Activated CD4-positive, alpha-beta T cell treated with anti-CD3 and anti-CD28 coated beads for 1 hour (primary cell): ENCODE measurements around the gene CDK13.

Experiments used
- DNase-seq: peaks from one replicate; pipeline ENCODE4 v3.0.0-alpha.2; 2020

The CDK13 gene

DNA sequence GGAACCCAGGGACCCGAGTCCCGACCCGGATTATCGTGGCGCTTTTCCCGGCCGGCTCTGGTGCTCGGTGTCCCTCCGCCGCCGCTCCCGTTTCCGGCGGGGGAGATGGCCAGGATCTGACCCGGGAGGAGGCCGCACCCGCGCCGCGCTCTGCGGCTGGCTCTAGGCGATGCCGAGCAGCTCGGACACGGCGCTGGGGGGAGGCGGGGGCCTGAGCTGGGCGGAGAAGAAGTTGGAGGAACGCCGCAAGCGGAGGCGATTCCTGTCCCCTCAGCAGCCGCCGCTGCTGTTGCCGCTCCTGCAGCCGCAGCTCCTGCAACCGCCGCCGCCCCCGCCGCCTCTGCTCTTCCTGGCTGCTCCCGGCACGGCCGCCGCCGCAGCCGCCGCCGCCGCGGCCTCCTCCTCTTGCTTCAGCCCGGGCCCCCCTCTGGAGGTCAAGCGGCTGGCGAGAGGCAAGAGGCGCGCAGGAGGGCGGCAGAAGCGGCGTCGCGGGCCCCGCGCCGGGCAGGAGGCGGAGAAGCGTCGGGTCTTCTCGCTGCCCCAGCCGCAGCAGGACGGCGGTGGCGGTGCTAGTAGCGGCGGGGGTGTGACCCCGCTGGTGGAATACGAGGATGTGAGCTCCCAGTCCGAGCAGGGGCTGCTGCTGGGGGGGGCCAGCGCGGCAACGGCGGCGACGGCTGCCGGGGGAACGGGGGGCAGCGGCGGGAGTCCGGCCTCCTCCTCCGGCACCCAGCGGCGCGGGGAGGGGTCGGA, 593 bp downstream of the CDK13 start:
- DNase-seq = peak; percentile 19

DNA sequence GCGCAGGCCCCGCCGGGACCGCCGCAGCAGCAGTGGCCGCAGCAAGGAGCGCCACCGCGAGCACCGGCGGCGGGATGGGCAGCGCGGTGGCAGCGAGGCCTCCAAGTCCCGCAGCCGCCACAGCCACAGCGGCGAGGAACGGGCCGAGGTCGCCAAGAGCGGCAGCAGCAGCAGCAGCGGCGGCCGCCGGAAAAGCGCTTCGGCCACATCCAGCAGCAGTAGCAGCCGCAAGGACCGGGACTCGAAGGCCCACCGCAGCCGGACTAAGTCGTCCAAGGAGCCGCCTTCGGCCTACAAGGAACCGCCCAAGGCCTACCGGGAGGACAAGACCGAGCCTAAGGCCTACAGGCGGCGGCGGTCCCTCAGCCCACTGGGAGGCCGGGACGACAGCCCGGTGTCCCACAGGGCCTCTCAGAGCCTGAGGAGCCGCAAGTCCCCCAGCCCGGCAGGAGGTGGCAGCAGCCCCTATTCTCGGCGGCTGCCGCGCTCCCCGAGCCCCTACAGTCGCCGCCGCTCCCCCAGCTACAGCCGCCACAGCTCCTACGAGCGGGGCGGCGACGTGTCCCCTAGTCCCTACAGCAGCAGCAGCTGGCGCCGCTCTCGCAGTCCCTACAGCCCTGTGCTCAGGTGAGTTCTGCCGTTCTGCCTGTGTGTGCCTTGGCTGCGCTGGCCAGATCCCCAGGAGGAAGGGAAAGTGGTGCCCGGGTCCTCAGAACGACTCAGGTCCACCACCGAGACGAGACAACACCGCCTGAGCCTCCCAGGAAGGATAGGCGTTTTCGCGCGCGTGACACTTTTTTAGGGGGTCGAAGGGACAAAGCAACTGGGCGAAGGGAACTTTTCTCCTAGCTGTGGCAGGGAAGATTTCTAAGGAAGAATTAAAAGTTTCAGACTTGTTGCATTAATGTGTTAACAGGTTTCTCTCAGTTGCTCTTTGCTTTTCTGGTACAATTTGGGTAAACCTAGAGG, 1.5 kb downstream of the CDK13 start:
- peak; percentile 57 for DNase-seq

DNA sequence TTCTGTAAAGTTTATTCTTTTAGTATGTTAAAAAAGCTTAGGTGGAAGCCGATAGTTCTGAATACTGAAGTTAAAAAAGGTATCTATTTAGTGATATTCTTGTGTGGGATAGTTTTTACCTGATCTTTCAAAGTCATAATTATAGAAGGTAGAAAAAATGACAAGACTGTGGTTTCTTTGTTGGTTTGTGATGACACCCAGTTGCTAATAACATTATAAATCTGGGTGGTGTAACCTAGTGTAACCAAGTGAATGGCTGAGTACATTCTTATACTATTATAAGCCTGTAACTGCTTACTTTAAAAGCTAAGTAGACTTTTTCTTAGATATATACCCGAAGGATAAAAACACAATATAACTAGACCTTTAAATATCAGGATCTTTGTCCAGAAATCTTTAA, 2.3 kb downstream of the CDK13 start:
- no peak for DNase-seq

DNA sequence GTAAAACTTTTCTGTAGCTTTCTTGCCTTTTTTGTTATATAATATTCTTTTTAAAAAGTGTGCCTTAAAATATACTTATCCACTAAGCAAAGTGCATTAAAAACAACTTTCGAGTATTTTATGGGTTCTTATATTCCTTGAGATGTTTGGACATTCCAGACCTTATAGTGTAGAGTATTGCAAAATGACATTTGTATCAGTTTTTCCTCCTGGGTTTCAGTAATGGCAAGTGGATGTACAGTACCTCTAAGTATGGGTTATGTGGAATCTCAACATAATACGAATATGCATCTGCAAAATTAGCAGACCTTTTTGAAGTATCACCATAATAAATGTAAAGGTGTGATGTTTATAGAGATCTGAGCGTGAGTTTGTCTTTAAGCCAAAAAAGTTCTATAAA, 2.7 kb downstream of the CDK13 start:
- no peak for DNase-seq

DNA sequence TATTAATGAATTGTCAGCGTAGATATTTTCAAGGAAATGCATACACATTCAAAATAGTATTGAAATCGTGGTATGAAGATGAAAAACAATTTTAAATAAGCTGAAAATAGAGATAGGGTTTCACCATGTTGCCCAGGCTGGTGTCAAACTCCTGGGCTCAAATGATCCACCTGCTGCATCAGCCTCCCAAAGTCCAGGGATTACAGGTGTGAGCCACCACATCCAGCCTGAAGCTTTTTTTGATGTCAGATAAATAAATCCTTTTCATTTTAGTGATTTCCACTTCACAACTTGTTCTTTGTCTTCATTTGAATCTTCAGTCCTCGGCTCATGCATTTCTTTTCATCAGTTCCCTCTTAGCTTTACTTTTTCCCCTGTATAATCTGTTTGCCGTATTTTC, 4.6 kb downstream of the CDK13 start:
- no peak for DNase-seq

DNA sequence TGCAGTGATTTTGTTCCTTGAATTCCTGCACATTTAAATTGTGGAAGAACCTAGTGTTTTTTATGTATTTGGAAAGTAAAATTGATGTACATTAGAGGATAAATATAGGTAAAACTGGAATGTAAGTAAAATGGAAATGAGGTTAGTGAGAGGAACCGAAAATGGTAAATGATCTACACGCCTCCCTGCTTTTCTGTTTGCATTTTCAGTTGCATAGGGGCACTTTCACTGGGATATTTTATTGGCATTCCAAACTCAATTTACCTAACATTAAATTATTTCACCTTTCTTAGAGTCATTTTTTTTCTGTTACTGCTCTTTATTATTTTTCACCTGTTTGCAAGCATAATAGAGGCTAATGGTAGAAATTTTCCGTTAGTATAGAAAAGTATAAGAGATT, 8.0 kb downstream of the CDK13 start:
- no peak for DNase-seq

DNA sequence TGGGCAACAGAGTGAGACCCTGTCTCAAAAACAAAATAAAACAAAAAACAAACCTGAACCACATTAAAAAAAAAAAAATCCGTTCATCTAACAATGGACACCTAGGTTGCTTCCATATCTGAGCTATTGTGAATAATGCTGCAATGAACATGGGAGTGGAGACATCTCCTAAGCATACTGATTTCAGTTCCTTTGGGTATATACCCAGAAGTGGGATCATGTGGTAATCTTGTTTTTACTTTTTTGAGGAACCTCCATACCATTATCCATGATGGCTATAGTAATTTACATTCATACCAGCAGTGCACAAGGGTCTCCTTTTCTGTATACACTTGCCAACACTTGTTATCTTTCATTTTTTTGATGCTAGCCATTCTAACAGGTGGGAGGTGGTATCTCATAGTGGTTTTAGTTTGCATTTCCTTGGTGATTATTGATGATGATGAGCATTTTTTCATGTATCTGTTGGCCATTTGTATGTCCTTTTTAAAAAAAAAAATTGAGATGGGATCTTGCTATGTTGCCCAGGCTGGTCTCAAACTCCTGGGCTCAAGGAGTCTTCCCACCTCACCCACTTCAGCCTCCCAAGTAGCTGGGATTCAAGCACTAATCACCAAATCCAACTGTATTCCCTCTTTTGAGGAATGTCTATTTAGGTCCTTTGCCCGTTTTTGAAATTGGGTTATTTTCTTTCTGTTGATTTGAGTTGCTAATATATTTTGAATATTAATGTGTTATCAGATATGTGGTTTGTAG, 17.5 kb downstream of the CDK13 start:
- no peak for DNase-seq

DNA sequence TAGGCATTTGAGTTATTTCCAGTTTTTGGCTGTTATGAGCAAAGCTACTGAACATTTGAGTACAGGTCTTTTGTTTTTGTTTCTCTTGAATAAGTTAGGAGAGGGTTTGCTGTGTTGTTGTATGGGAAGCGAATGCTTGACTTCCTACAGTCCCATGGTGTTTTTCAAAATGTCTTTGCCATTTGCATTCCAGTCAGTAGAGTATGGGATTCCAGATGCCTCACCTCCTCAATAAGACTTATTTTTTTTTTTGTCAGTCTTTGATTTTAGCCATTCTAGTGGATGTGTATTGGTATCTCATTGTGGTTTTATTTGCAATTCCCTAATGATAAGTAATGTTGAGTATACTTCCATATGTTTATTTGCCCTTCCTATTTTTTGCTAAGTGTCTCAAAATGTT, 19.4 kb downstream of the CDK13 start:
- DNase-seq = no peak

DNA sequence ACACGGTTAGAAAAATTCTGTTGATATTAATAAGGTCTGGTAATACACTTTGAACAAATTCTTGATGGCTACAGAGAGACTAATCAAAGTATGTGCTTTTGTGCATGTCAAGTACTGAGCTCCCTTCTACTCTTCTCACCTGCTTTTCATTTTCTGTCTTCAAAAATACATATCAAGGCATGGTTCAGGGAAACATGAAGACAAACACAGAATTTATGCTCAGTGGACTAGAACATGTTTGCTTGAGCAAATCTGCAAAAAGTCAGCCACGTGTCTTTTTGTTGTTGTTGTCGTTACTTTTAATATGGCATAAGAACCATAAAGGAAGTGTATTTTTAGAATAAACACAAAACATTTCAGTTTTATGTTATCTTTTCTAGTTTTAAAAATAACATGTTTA, 21.9 kb downstream of the CDK13 start:
- no peak for DNase-seq

DNA sequence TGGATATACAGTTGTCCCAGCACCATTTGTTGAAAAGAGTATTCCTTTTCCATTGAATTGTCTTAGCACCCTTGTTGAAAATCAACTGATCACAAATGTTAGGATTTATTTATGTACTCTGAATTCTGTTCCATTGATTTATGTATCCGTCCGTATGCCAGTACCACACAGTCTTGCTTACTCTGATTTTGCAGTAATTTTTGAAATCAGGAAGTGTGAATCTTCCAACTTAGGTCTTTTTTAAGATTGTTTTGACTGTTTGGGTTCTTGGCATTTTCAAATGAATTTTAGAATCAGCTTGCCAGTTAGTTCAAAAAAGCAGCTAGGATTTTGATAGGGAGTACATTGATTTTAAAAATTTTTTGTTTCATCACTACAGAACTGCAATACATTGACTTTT, 23.7 kb downstream of the CDK13 start:
- DNase-seq = no peak

DNA sequence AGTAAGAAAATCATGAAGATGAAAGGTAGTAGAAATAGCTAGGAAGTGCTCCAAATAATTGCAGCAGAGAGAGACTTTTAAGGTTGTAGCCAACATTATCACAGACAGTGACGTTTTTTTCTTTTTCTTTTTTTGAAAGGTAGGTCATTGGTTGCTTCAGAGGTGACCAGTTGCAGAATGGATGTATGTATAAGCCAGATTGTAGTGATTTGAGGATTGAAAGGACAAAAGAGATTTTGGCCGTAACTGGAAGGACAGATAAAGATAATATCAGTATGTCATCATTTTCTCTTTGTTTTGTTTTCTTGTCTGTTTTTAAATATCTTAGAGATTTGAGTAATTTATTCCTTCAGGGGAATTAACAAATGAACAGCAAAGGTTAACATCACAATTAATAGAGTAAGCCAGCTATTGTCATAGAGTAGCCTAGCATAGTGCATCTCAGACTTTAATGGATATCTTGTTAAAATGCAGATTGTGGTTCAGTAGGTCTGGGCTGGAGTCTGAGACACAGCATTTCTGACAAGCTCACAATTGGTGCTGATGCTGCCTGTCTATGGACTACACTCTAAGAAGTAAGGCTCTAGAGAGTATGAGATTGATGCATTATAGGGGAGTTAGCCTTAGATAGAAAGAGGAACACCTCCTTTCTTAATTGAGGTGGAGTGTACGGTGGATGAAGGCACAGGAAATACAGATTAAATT, 28.3 kb downstream of the CDK13 start:
- DNase-seq = no peak

DNA sequence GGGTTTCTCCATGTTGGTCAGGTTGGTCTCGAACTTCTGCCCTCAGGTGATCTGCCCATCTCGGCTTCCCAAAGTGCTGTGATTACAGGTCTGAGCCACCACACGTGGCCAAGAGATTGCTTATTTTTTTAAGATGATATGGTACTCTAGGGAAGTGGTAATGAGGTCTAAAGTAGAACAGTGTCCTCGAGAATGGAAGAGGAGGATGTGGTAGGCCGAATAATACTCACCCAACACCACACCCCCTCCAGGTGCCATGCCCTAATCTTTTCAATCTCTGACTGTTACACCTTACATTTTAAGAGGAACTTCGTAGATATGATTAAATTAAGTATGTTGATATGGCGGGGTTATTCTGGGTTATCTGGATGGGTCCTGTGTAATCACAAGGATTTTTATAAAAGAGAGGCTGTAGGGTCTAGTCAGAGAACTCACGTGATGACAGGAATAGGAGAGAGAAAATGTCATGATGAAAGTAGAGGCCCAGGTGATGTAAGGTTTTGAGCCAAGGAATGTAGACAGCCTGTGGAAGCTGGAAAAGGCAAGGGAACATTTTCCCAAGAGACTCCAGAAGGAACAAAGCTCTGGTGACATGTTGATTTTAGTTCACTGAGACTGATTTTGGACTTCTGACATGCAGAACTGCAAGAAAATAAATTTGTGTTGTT, 29.5 kb downstream of the CDK13 start:
- no peak for DNase-seq

DNA sequence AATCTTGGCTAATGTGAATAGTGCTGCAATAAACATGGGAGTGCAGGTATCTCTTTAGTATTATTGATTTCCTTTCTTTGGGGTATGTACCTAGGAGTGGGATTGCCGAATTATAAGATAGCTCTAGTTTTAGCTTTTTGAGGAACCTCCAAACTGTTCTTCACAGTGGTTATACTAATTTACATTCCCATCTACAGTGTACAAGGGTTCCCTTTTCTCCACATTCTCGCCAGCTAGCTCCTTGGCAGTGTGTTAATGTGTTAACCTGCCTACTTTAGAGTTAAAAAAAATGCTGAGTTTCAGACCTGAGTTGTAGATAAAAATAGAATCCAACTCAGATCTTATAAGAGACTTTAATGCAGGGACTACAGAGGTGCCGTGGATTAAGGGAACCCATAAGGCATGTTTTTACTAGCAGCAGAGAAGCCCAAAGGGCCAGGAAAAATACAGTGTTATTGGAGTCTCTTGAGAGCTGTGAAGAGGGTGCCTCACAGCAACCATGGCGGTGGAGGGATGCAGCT, 35.4 kb downstream of the CDK13 start:
- DNase-seq = no peak

DNA sequence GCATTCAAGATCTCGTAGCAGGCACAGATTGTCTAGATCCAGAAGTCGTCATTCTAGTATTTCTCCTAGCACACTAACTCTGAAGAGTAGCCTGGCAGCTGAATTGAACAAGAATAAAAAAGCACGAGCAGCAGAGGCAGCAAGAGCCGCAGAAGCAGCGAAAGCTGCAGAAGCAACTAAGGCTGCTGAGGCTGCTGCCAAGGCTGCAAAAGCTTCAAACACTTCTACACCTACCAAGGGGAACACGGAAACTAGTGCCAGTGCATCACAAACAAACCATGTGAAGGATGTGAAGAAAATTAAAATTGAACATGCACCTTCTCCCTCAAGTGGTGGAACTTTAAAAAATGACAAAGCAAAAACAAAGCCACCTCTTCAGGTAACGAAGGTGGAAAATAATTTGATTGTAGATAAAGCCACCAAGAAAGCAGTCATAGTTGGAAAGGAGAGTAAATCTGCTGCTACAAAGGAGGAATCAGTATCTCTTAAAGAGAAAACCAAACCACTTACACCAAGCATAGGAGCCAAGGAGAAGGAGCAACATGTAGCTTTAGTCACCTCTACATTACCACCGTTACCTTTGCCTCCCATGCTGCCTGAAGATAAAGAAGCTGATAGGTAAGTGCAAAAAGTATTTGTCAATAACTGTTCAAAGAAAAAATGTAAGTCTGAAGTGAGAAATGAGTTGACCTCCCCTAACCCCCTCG, 37.7 kb downstream of the CDK13 start:
- no peak for DNase-seq

DNA sequence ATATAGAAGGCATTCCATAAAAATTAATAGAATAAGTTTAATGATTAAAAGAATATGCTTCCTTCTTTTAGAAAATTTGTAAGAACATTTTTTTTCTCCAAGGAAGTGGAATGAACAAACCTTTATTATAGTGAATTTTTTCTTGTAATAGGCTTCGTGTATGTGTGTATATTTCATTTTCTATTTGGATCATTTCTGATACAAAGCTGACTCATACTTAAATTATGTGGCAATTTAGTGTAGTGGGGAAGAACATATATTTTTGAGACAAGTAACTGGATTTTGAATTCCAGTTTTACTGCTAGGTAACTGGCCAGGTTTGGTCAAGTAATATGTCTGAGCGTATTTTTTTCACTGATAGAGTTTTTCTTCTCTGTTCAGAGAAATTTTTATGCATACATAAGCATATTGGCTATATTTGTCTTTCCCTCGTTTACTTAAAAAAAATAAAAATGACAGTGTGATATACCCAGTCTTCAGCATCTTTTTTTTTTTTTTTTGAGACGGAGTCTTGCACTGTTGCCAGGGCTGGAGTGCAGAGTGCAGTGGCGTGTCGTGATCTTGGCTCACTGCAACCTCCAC, 50.8 kb downstream of the CDK13 start:
- no peak for DNase-seq

DNA sequence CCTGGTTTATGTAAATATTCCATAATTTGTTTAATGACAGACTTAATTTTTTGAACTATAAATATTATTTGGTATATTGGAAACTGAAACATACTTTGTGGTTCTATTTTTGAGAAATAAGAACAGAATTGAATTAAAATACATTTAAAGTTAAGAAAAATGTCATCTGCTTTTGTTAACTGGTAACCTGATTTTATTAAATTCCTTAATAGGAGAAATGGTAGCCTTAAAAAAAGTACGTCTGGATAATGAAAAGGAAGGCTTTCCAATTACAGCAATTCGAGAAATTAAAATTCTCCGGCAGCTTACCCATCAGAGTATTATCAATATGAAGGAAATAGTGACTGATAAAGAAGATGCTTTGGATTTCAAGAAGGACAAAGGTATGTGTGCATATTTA, 51.6 kb downstream of the CDK13 start:
- DNase-seq = no peak

DNA sequence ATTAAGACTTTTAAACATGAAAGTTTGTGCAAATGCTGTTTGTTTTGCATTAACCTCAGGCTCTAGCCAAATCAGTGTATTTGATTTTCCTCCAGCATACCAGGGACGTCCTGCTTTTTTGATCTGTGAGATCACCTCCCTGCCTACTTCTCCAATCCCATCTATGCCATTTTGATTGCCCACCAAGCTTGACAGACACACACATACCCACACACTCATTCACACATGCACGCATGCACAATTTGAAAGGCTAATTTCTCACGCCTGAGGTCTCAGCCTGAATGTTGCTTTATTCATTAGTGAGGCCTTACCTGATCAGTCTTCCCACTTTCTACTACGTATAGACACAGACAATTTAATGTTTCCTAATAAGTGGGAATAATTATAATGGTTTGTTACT, 53.5 kb downstream of the CDK13 start:
- no peak for DNase-seq

DNA sequence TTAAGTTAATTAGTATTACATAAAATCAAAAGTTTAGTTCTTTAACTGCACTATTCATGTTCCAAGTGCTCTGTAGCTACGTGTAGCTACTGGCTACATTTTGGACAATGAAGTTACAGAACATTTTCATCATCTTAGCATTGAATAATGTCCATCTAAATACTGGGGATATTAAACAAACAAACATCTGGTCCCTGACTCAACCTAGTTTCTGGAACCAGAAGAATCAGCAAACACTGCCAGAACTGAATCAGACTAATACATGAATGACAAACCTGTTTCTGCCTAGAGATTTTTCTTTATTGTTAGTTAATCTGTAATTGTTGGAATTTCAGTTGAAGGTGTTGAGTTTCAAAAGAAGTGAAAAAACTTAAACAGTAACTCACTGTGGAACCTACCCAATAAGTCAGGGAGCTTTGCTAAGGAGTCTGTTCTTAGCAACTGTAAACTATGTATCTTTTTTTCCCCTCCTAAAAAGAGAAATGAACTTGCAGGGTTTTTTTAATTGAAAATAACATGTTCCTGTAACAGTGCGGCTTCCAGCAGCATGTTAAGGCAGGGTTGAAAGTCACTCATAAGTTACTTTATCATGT, 58.3 kb downstream of the CDK13 start:
- DNase-seq = no peak

DNA sequence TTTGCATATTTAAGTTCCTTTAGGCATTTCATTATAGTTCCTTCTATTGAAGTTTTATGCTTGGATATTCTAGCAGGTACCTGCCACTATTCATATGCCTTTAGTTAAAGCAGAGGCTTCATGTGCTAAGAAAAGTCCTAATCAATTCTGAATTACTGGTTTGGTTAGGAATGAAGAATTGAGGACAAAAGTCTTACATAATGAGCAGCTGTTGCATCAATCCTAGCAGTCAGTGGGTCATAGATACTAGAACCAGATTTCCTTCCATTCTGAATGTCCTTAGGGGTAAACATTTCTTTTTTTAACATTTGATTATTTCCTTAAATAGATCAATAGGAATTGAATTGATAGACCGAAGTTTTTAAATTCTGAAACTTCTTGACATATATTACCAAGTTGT, 59.2 kb downstream of the CDK13 start:
- no peak for DNase-seq

DNA sequence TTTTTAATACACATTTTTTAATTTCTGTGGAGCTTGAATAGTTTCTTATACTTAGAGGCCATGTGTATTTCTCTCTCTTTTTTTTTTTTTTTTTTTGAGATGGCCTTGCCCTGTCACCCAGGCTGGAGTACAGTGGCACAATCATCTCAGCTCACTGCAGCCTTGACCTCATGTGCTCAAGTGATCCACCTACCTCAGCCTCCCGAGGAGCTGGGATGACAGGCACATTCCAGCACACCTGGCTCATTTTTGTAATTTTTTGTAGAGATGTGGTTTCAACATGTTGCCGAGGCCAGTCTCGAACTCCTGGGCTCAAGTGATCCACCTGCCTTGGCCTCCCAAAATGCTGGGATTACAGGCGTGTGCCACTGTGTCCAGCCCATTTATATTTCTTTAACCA, 64.3 kb downstream of the CDK13 start:
- DNase-seq = no peak
